ENCODE measurements around the gene MTARC2. TPM values are rescaled to one million over a fixed set of nuclear protein-coding genes. Genes with fewer than 3 reads are reported as not detected.

The MTARC2 gene
- total and polyA plus RNA-seq, 2 of the 13 experiments (the other 11 are each of a cell fraction or from before 2014, with no cell fraction given), result 8.5 to 10.1 TPM

GRCh38 chr1:220786337-220787068, 38.4 kb downstream of the MTARC2 start, which contains the start of gene MTARC1 (continued):
- TF ChIP-seq ZNF350 (CRISPR knock-in tag; IDR thresholded peaks at IDR 0.05; ENCODE audit: borderline replicate concordance, low read depth), result 0 out of 2 replicates have a peak, but pooled peaks have one; percentile 50
- no peak for TF ChIP-seq ZNF432 (CRISPR knock-in tag; IDR thresholded peaks at IDR 0.05; ENCODE audit: borderline replicate concordance)
- TF ChIP-seq PAF1 (CRISPR knock-in tag; IDR thresholded peaks at IDR 0.05), result no peak
- TF ChIP-seq ZBTB37 (CRISPR knock-in tag; IDR thresholded peaks at IDR 0.05), result no peak
- TF ChIP-seq ATAD3A (CRISPR knock-in tag; IDR thresholded peaks at IDR 0.05), result no peak
- TF ChIP-seq ZNF331 (CRISPR knock-in tag; IDR thresholded peaks at IDR 0.05), result peak; percentile 66; the same call in 1 of the 2 replicates
- TF ChIP-seq ZNF558 (CRISPR knock-in tag; IDR thresholded peaks at IDR 0.05; ENCODE audit: borderline replicate concordance), result peak; percentile 70; the same call in 1 of the 2 replicates
- TF ChIP-seq SCMH1 (CRISPR knock-in tag; IDR thresholded peaks at IDR 0.05; ENCODE audit: borderline replicate concordance), result no peak
- no peak for TF ChIP-seq SMARCE1 (IDR thresholded peaks at IDR 0.05; ENCODE audit: borderline replicate concordance)
- TF ChIP-seq CBX1 (IDR thresholded peaks at IDR 0.05; ENCODE audit: low read depth), result no peak
- TF ChIP-seq PPARG (CRISPR knock-in tag; conservative IDR thresholded peaks at IDR 0.05), result 0 out of 2 replicates have a peak, but pooled peaks have one; percentile 45
- TF ChIP-seq ZFYVE20 (CRISPR knock-in tag; IDR thresholded peaks at IDR 0.05; ENCODE audit: borderline replicate concordance, low read depth), result no peak
- TF ChIP-seq ZKSCAN1 (IDR thresholded peaks at IDR 0.05; ENCODE audit: low read length), result no peak
- TF ChIP-seq GLMP (CRISPR knock-in tag; IDR thresholded peaks at IDR 0.05; ENCODE audit: borderline replicate concordance), result no peak
- TF ChIP-seq EZH2 (conservative IDR thresholded peaks at IDR 0.05; ENCODE audit: low read depth, low read length), result no peak
- no peak for TF ChIP-seq ZSCAN12 (CRISPR knock-in tag; IDR thresholded peaks at IDR 0.05)
- no peak for TF ChIP-seq JARID2 (CRISPR knock-in tag; IDR thresholded peaks at IDR 0.05; ENCODE audit: insufficient replicate concordance)
- TF ChIP-seq PTBP1 (IDR thresholded peaks at IDR 0.05; ENCODE audit: low read depth, low read length, poor library complexity, severe bottlenecking), result no peak
- TF ChIP-seq ZBTB25 (CRISPR knock-in tag; IDR thresholded peaks at IDR 0.05), result peak; percentile 17; the same call in 1 of the 2 replicates
- 0 out of 2 replicates have a peak, but pooled peaks have one; percentile 46 for TF ChIP-seq ZBTB26 (CRISPR knock-in tag; IDR thresholded peaks at IDR 0.05; ENCODE audit: borderline replicate concordance)
- TF ChIP-seq ADNP (CRISPR knock-in tag; IDR thresholded peaks at IDR 0.05), result no peak
- TF ChIP-seq ETS1 (CRISPR knock-in tag; IDR thresholded peaks at IDR 0.05), result peak; percentile 36; the same call in 1 of the 2 replicates
- no peak for TF ChIP-seq ZNF546 (CRISPR knock-in tag; conservative IDR thresholded peaks at IDR 0.05)
- peak; percentile 3; the same call in 1 of the 2 replicates for TF ChIP-seq MTA1 (CRISPR knock-in tag; IDR thresholded peaks at IDR 0.05; ENCODE audit: borderline replicate concordance)

Data from HepG2 (cell line).